Activated CD4-positive, alpha-beta T cell treated with anti-CD3 and anti-CD28 coated beads, Interleukin-2, amount 50 U/mL, for 4 hours (primary cell): ENCODE results near the gene COL2A1.

ENCODE experiments used
- DNase-seq, 2 experiments: peaks; one replicate each; pipeline ENCODE4 v3.0.0-alpha.2; 2020

COL2A1 gene

DNA sequence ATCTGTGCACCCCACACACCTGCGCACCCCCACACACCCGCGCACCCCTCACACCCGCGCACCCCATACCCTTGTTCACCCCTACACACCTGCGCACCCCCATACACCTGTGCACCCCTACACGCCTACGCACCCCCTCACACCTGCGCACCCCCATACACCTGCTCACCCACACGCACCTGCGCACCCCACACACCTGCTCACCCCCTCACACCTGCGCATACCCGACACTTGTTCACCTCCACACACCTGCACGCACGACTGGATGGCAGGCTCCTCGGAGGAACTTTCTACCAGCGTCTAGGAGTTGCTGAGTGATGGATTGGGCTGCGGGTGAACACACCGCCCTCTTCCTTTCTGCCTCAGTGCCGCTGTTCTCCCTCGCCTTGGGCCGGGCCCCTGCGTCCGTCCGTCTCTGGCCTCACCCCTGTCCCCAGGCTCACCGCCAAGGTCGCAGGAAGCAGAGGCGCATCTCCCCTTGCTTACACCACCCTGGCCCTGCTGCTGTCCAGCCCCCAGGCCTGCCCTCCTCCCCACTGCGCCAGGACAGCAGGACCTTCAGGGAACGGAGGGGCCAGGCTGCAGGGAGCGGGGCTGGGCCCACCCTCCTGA, 61.6 kb downstream of the COL2A1 start:
- DNase-seq = no peak

GRCh38 chr12:47941871-47942613, 62.2 kb downstream of the COL2A1 start:
- peak; percentile 30 to 40 for DNase-seq

DNA sequence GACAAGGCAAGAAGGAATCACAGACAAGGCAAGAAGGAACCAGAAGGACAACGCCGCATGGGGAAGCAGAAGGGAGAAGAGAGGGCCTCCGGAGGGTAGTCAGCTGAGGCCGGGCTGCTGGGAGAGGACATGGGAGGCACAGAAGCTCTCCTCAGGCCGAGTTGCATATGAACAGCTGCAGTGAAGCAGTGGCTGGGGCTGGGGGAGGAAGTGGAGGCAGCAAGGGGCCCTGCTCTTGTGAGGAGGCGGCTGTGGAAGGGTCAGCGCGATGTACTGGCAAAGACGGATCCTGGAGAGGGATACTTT, 62.8 kb downstream of the COL2A1 start:
- no peak for DNase-seq

GRCh38 chr12:47940773-47941474, 63.4 kb downstream of the COL2A1 start:
- DNase-seq = no peak

- DNase-seq = no peak
Observed at GRCh38 chr12:47939009-47939601, 65.2 kb downstream of the COL2A1 start.

DNA sequence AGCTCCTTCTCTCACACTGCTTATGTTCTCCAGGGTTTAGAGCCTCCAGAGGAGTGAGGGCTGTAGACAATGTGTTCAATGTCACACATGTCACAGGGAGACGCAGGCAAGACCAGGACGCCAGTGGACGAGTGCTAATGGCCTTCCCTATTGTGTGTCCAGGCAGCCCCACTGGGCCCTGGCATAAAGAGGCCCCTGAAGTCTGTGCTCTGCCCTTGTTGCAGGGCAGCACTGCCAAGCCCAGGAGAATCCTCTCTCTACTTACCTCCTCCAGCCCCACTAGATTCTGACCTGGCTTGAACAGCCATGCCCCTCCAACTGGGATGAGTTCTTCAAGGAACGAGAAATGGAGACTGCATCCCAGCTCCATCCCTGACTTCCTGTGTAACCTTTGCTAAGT, 65.7 kb downstream of the COL2A1 start:
- no peak for DNase-seq

GRCh38 chr12:47938093-47938492, 66.2 kb downstream of the COL2A1 start:
- no peak for DNase-seq

DNA sequence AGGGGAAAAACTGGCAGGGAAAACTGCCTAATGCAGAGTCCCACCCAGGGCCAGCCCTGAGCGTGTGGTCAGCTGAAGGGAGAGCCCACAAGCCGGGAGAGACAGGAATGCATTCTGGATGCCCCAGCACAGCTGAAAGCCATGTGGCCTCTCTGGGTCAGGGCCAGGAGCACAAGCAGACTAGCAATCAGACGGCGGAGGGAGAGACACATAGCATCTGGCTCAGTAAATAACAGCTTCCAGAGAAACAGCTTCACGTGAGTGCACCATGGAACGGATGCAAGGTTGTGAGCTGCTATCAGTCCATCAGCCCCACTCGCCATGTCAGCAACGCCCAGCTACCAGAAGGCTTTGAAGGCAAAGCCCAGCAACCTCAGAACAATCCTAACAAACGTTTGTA, 69.1 kb downstream of the COL2A1 start:
- no peak for DNase-seq

DNA sequence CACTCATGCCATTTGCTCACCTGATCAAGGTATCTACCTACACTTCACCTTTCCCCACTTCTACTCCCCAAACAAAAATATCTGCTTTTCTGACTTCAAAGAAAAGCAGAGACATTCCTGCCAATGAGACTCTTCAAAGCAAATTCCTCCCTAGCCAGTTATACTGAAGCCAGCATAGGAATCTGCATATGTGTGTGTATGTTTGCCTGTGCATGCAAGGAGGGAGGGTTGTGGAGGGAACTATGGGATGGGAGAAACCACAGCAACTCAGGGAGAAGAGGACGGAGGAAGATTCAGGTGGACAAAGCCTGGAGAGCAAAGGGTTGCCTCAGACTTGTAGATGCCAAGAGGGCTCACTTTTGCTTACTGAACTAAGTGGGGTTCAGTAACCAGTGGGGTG, 73.1 kb downstream of the COL2A1 start:
- DNase-seq = no peak

GRCh38 chr12:47930634-47931033, 73.6 kb downstream of the COL2A1 start:
- DNase-seq = no peak

- DNase-seq = no peak
Observed at GRCh38 chr12:47927346-47927745, 76.9 kb downstream of the COL2A1 start.
